GM20431 (cell line): ENCODE measurements around the gene RELL2.

Source experiments
- in situ Hi-C: fragments of 300-500 bp; cut with MseI, MboI; formaldehyde crosslinking; loops from one replicate; pipeline ENCODE4 v1.15.0; 2020; ENCODE audit warnings: low sequenced_read_pairs; ENCODE audit not compliant: unreplicated experiment

RELL2 gene

DNA sequence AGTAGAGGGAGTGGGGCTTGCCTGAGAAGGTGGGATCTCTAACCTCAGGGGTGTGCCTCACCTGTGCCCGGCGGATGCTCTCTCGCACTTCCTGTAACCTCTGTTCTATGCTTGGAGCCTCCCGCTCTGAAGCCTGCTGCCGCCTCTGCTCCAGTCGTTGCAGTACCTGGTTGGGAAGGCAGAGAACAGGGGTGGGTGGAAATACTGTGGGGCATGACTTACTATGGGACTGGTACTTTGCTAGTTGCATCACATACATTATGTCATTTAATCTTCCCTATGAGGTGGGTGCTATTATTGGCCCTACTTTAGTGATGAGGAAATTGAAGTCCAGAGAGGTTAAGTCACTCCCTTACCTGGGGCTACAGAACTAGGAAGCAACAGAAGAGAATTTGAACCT is 9.2 kb downstream of the RELL2 start:
- in situ Hi-C loops, result no loop called here

- in situ Hi-C loops, result no loop called here
Observed at GRCh38 chr5:141647242-141647641, 10.4 kb downstream of the RELL2 start.

GRCh38 chr5:141647851-141648250 is 11.1 kb downstream of the RELL2 start:
- in situ Hi-C loops, result no loop called here

- in situ Hi-C loops, result no loop called here
Observed at GRCh38 chr5:141649056-141649688, 12.4 kb downstream of the RELL2 start.

- in situ Hi-C loops, result no loop called here
Observed at GRCh38 chr5:141649972-141650371, 13.2 kb downstream of the RELL2 start.

- in situ Hi-C loops, result no loop called here
Observed at GRCh38 chr5:141650851-141651727, 14.3 kb downstream of the RELL2 start, which contains the start of gene FCHSD1. TSS of gene FCHSD1 (minus strand) at chr5:141651418. CDS start at chr5:141651368, 50 bp downstream.

GRCh38 chr5:141651728-141652105 is 14.9 kb downstream of the RELL2 start:
- in situ Hi-C loops, result no loop called here

DNA sequence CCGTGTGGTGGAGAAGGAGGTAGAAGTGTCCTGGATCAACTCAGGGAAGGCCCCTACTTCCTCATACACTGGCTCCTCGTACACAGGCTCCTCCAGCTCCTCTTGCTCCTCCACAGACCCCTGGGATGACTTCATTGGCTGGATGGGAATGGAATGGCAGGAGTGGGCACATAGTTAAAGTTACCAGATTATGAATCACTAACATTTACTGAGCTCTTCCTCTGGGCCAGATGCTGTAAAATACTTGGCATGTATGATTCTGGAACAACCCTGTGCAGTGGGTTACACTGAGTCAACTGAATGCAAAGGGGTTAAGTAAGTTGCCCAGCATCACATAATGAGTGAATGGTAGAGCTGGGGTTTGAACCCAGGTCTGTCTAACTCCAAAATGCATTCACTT is 17.5 kb downstream of the RELL2 start:
- in situ Hi-C loops, result no loop called here

- in situ Hi-C loops, result no loop called here
Observed at GRCh38 chr5:141655020-141655419, 18.2 kb downstream of the RELL2 start.

GRCh38 chr5:141656396-141656795 is 19.6 kb downstream of the RELL2 start:
- in situ Hi-C loops, result no loop called here

DNA sequence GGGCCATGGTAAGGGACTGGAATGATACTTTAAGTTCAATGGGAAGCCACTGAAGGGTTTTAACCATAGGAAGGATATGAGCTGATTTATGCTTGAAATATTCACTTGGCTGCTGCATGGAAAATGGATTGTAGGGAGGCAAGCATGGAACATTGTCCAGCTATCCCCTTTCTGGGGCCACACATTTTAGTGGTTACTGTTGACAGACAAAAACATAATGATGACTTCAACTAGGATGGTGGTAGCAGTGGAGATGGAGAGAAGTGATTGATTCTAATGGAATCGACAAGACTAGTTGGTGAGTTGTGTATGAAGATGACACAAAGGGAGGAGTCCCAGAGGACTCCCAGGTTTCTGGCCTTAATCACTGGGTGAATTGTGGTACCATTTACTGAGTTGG is 20.6 kb downstream of the RELL2 start:
- in situ Hi-C loops, result no loop called here

DNA sequence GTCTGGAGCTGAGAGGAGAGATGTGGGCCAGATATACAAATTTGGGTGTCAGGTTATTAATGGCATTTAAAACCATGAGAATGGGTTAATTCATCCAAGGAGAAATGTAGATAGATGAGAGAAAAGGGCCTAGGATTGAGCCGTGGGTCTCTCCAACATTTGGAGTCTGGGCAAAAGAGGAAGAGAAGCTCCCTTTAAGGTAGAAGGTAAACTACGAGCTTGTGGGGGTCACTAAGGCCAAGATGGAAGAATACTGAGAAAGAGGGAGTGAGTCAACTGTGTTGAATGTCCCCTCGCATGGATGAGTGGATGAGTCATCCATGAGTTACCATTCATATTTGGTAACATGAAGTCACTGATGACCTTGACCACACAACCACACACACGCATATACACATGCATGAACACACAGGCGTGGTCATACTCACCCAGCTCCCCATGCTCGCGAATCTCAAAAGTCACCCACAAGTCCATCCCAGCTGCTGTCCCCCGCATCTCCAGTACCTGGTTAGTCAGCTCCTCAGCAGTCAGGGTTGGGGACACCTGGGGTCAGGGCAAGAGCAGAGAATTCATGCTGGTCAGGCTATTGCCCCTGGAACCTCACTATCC is 21.2 kb downstream of the RELL2 start:
- in situ Hi-C loops, result no loop called here

- in situ Hi-C loops, result no loop called here
Observed at GRCh38 chr5:141662028-141662427, 25.2 kb downstream of the RELL2 start.

- in situ Hi-C loops, result no loop called here
Observed at GRCh38 chr5:141663506-141663905, 26.7 kb downstream of the RELL2 start.

DNA sequence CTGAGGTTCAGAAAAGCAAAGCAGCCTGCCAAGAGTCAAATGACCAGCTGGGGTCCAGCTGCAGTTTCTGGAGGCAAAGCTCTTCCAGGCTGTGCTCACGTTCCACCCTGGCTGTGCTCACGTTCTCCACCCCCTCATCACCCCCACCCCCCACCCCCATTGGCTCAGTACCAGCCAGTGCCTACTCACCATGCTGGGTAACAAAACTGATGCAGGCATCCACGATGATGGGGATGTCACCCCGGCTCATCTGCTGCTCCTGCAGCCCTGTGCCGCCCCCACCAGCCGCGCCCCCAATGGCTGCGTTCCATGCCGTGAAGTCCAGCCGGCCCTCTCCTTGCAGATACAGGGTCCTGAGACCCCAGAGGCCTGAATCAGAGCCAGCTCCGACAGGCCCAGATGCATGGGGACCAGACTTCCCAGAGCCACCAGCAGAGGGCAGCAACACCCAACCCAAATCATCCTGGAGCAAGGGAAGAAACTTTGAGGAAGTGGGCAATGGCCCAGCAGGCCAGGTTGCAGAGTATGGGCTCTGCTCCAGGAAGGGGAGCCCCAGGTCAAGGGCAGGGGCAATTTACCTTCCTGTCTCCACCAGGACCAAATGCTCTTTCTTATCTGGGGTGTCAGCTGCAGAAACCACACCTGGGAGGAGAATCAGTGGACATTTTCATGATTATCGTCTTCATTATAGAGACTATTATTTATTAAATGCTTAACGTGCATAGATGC is 28.1 kb downstream of the RELL2 start:
- in situ Hi-C loops, result no loop called here

GRCh38 chr5:141665995-141666940 is 29.5 kb downstream of the RELL2 start:
- in situ Hi-C loops, result no loop called here

DNA sequence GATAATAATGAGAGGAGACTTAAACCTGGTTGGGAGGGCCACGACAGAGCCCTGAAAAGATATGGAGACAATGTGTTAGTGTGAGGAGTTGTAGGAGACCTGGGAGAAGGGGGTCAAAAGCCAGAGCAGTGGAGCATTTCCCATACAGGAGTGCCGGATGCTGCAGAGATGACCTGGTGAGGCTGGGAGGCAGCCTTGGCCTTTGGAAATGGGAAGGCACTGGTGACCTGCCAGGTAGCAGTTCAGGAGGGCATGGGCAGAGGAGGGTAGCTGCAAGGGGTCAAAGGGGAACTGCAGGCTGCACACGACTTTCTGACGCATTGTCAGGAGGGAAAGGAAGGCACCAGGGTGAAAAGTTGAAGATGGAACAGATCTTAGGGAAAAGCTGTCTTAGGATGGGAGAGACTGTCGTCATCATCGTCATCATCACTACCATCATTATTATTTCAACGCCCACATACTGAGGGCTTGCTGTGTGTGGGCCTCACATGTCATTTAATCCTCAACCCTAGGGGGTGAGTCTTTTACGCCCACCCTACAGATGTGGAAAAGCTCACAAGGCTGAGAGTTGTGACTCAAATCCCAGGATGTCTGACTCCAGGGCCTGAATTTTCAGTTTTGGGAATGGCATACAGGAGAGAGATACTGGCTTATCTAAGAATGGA is 31.9 kb downstream of the RELL2 start:
- in situ Hi-C loops, result no loop called here

DNA sequence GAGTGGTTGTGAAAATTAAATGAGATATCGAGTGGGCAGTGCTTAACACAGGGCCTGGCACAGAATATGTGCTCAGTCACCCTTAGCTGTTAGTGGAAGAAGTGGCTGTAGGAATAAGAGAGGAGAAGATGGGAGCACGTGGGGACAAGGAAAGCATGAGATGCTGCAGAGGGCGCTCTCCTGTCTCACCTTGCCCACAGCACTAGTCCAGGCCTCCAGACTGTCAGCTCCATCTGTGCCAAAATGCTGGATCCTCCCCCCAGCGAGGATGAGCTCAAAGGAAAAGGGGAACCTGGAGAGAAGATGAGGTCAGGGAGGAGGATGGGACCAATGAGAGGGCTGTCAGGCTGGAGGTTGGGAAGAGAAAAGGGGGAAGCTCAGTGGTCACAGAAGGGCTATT is 32.7 kb downstream of the RELL2 start:
- in situ Hi-C loops, result no loop called here
